SK-N-MC (cell line): ENCODE results near the gene KDM3B.

ENCODE experiments used
- EZH2 ChIP-seq: fragments of 200-600 bp; sonication (generic); IDR thresholded peaks from one replicate; pipeline ENCODE4 v1.6.1; 2017; ENCODE audit warnings: antibody characterized with exemption
- FOXP2 ChIP-seq: optimal IDR thresholded peaks from 2 replicates; pipeline ENCODE3; 2011; ENCODE audit warnings: mild to moderate bottlenecking, moderate library complexity; ENCODE audit not compliant: insufficient read depth; ENCODE audit errors: extremely low read length, control extremely low read depth
- POLR2AphosphoS5 ChIP-seq: IDR thresholded peaks from 2 replicates; pipeline ENCODE4 v1.6.1; 2012; ENCODE audit warnings: mild to moderate bottlenecking, low read depth, low read length, borderline replicate concordance

- TF ChIP-seq POLR2AphosphoS5 (no peak), EZH2 (no peak), FOXP2 (no peak)
These were observed 12.1 kb downstream of the KDM3B start for GRCh38 chr5:138364576-138364975.
